Psoas muscle (tissue), 8 donors: Measurements from ENCODE around the gene FKBP8. TPM values are rescaled to one million over a fixed set of nuclear protein-coding genes. Genes with fewer than 3 reads are reported as not detected.
"Not testable (repeated sequence)": the region's sequence is repeated elsewhere in the genome, so short reads cannot be mapped to it uniquely, and the experiment has no call there.

Source experiments
- ATAC-seq, 4 donors: fragments of 200-7000 bp; cut with Tn5 transposase; one replicate each; pipeline ENCODE4 v1.9.1; 2020; ENCODE audit warnings: moderate library complexity in 3 of 4, mild to moderate bottlenecking in 2 of 4
- DNase-seq, 2 donors: peaks; one replicate each; pipeline ENCODE4 v3.0.0-alpha.2; 2020
- H3K27ac ChIP-seq: fragments of 200-600 bp; one replicate; pipeline ENCODE4 v1.8.0; 2022
- H3K27me3 ChIP-seq, 3 donors: fragments of 200-600 bp in 1 of 3; one replicate each; pipeline versions ENCODE4 v1.6.1 to v1.8.0; 2013 to 2022; ENCODE audit warnings: low read length in 2 of 3, mild to moderate bottlenecking in 2 of 3, moderate library complexity in 1 of 3; ENCODE audit not compliant: insufficient read depth in 3 of 3
- H3K36me3 ChIP-seq, 2 donors: fragments of 200-600 bp in 1 of 2; one replicate each; pipeline versions ENCODE4 v1.6.1 to v1.8.0; 2013 to 2022; ENCODE audit warnings: low read depth in 1 of 2, mild to moderate bottlenecking in 1 of 2, moderate library complexity in 1 of 2; ENCODE audit not compliant: insufficient read depth in 1 of 2
- H3K4me1 ChIP-seq: fragments of 200-600 bp; one replicate; pipeline ENCODE4 v1.8.0; 2022
- H3K4me3 ChIP-seq: fragments of 200-600 bp; one replicate; pipeline ENCODE4 v1.8.0; 2022; ENCODE audit warnings: mild to moderate bottlenecking
- H3K9me3 ChIP-seq: fragments of 200-600 bp; one replicate; pipeline ENCODE4 v1.8.0; 2022
- WGBS, 3 donors: extraction: QIAGEN DNeasy Blood & Tissue Kit; methylation state at CpG; one replicate each; pipeline versions ENCODE4 v1.1.6 to v1.1.7; 2013; 5-methylcytosine and 5-hydroxymethylcytosine counted together
- intact Hi-C, 2 donors: fragments of 100-400 bp; cut with DNase I; formaldehyde crosslinking; loops; one replicate each; pipeline versions ENCODE4 v1.11.0 to v1.14.2; 2022
- long read RNA-seq, 2 donors: library from polyadenylated mRNA; unstranded; transcript quantifications; one replicate each; pipeline ENCODE4 v2.0.0, GENCODE V29; 2021
- polyA plus RNA-seq, 3 donors: library from polyadenylated mRNA; stranded (reverse); fragments of 200-250 nt; gene quantifications; one replicate each; pipeline ENCODE4 v1.2.3, GENCODE V29; 2013
- total RNA-seq, 4 donors: library from RNA; stranded (reverse); fragmentation: NEBNext Ultra II Directional in 2 of 4; extraction: Animal tissue kit (Norgen Biotek cat#: 25700) in 2 of 4; gene quantifications; one replicate each; pipeline versions ENCODE4 v1.2.1 to v1.2.4, GENCODE V29; 2021 to 2023
- TF ChIP-seq, protein P1 (sequence below): fragments of 200-600 bp; IDR thresholded peaks from one replicate; pipeline ENCODE4 v1.8.0; 2022; ENCODE audit warnings: antibody characterized with exemption
- donor health status: healthy with polysubstance abuse.
- donor health status: DM: no; HTN: no; CAD: no; lungs with moderate emphysema.
- donor health status: Bipolar disorder and iron deficiency.
- donor health status: healthy.
- donor health status: DM: yes; HTN: yes; CAD: no.
- donor health status: DM: no; HTN: no; CAD: no.
- donor health status: DM: no; HTN: no; CAD: no.
- donor health status: DM: yes; HTN: yes; CAD: no.

FKBP8 gene
- 100 to 1,000 TPM in 2 of 4 donors, 10 to 100 TPM in 2; 94.4 to 137 (median 113) TPM for total RNA-seq
- polyA plus RNA-seq, result 100 to 1,000 TPM in 2 of 3 donors, 10 to 100 TPM in 1; 92.8 to 143 (median 138) TPM
- long read RNA-seq, donor 1, transcript FKBP8-213 (9 exons, 1,849 nt), result major isoform, 71 of 169 reads
- long read RNA-seq, donor 1, transcript FKBP8-201 (9 exons, 1,710 nt), result minor isoform, 67 of 169 reads
- long read RNA-seq, donor 1, partial matches to known transcripts, result 24 of 169 reads
- long read RNA-seq, donor 1, other reads (novel, unspliced or antisense), result 6 of 169 reads
- long read RNA-seq, donor 2, transcript FKBP8-213 (9 exons, 1,849 nt), result major isoform, 107 of 225 reads
- long read RNA-seq, donor 2, transcript FKBP8-201 (9 exons, 1,710 nt), result minor isoform, 81 of 225 reads
- long read RNA-seq, donor 2, partial matches to known transcripts, result 21 of 225 reads
- long read RNA-seq, donor 2, other reads (novel, unspliced or antisense), result 16 of 225 reads

DNA sequence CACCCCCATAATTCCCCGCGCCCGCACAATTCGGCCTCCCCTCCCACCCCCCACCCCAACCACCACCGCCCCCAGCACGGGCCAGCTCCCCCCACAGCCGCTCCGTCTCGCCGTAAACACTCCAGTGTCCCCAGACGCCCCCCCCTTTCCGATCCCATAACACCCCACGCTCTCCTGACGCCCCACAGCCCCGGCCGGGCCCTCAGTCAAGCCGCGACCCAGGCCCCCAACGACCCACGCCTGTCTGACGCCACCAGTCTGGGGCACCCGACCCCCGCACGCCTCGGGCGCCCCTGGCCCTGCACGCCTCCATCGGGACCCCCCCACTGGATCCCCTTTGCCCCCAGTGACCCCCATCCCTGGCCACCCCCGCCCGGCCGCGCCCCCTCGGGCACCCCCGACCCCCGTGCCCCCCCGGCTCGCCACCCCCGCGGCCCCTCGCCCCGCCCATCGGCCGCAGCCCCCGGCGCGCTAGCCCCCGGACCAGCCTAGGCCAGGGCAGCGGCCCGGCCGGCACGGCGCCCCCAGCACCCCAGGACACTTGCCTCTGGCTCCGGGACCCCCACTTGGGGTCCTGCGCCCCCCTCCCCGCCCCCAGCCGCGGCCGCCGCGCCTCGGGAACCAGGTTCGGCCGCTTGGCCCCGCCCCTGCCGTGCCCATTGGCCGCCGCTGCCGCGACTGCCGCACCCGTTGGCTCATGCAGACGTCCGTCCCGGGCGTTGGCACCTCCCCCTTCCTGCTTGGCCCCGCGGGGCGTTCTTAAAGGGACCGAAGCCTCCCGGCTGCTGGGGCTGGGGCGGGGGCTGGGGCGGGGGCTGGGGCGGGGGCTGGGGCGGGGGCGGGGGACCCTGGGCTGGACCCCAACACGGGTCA is at the start of gene FKBP8:
TSS of gene FKBP8 (minus strand) at position 633 of the 873 bp plus-strand sequence. CDS start 1,603 bp downstream, outside the sequence.
- whole genome bisulfite sequencing, 3 donors, result 0 to 1% (median 1%) methylated on average over 42 to 86 of the region's 86 CpGs
- Histone ChIP-seq H3K4me1 (peaks cover 5% of the 10 kb centered on the region), H3K36me3 (peaks cover 0 to 30% of the 10 kb centered on the region in 2 donors), H3K27me3 (no peaks in the 10 kb centered on the region), H3K4me3 (peak within 1 kb of the TSS; percentile 75), H3K9me3 (no peaks in the 10 kb centered on the region), H3K27ac (peak within 1 kb of the TSS; percentile 90)
- intact Hi-C loops, result no loop called here
- TF ChIP-seq, protein P1, sequence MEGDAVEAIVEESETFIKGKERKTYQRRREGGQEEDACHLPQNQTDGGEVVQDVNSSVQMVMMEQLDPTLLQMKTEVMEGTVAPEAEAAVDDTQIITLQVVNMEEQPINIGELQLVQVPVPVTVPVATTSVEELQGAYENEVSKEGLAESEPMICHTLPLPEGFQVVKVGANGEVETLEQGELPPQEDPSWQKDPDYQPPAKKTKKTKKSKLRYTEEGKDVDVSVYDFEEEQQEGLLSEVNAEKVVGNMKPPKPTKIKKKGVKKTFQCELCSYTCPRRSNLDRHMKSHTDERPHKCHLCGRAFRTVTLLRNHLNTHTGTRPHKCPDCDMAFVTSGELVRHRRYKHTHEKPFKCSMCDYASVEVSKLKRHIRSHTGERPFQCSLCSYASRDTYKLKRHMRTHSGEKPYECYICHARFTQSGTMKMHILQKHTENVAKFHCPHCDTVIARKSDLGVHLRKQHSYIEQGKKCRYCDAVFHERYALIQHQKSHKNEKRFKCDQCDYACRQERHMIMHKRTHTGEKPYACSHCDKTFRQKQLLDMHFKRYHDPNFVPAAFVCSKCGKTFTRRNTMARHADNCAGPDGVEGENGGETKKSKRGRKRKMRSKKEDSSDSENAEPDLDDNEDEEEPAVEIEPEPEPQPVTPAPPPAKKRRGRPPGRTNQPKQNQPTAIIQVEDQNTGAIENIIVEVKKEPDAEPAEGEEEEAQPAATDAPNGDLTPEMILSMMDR, result no peak
- ATAC-seq, result peak; percentile 98 to 99 (median 98)
- DNase-seq, result peak; percentile 94 to 97

DNA sequence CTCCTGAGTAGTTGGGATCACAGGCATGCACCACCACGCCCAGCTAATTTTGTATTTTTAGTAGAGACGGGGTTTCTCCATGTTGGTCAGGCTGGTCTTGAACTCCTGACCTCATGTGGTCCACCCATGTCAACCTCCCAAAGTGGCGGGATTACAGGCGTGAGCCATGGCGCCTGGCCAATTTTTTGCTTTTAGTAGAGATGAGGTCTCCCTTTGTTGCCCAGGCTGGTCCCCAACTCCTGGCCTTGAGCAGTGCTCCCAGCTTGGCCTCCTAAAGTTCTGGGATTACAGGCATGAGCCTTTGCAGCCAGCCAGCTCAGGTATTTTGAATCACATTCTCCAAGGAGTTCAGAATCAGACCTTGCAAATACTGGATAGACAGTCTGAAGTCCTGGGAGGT is 49.4 kb upstream of the FKBP8 start:
- not testable (repeated sequence) for H3K4me3 ChIP-seq, ATAC-seq, DNase-seq, H3K27ac ChIP-seq, H3K9me3 ChIP-seq, H3K27me3 ChIP-seq
- Histone ChIP-seq H3K4me1 (peaks cover 18% of the 10 kb centered on the region), H3K36me3 (peaks cover 4 to 16% of the 10 kb centered on the region in 2 donors)
- intact Hi-C loops, result loop anchor here in 1 of 2 donors (5.0 kb wide), 1 partner anchor 85 kb away; no protein-coding TSS in a partner anchor
- 71 to 83% (median 81%) methylated on average over 5 of the region's 5 CpGs for WGBS, 3 donors

DNA sequence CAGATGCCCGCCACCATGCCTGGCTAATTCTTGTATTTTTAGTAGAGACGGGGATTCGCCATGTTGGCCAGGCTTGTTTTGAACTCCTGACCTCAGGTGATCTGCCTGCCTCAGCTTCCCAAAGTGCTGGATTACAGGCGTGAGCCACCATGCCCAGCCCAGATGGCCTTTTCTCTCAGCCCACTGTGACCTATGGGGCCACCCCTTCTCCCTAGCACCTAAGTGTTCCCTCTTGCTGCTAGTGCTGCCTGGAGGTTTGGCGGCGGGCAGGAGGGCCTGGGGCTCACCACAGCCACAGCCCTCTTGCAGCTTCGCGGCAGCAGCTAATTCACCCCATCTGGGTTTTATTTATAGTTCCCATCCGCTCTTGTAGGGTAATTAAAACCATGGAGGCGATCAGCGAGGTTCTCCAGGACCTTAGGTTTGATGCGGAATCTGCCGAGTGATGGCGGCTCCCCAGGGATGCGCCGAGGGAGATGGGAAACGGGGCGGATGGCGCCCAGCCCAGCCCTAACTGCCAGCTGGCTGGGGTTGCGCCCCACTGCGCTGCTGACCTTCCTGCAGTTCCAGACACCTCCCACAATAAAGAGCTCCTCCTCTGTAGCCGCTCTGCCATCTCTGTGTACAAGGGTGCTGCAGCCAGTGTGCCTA is 48.5 kb upstream of the FKBP8 start:
- peaks cover 4 to 16% of the 10 kb centered on the region in 2 donors for H3K36me3 ChIP-seq
- H3K27me3 ChIP-seq, result no peaks in the 10 kb centered on the region
- ATAC-seq (no peak), DNase-seq (no peak)
- TF ChIP-seq, protein P1, result no peak
- H3K4me1 ChIP-seq, result peaks cover 18% of the 10 kb centered on the region
- H3K4me3 ChIP-seq, result no peak overlapping the region
- no peak overlapping the region for H3K27ac ChIP-seq
- intact Hi-C loops, result loop anchor here in 1 of 2 donors (5.0 kb wide), 1 partner anchor 85 kb away; no protein-coding TSS in a partner anchor
- no peaks in the 10 kb centered on the region for H3K9me3 ChIP-seq
- 59 to 73% (median 69%) methylated on average over 22 of the region's 22 CpGs for WGBS, 3 donors

DNA sequence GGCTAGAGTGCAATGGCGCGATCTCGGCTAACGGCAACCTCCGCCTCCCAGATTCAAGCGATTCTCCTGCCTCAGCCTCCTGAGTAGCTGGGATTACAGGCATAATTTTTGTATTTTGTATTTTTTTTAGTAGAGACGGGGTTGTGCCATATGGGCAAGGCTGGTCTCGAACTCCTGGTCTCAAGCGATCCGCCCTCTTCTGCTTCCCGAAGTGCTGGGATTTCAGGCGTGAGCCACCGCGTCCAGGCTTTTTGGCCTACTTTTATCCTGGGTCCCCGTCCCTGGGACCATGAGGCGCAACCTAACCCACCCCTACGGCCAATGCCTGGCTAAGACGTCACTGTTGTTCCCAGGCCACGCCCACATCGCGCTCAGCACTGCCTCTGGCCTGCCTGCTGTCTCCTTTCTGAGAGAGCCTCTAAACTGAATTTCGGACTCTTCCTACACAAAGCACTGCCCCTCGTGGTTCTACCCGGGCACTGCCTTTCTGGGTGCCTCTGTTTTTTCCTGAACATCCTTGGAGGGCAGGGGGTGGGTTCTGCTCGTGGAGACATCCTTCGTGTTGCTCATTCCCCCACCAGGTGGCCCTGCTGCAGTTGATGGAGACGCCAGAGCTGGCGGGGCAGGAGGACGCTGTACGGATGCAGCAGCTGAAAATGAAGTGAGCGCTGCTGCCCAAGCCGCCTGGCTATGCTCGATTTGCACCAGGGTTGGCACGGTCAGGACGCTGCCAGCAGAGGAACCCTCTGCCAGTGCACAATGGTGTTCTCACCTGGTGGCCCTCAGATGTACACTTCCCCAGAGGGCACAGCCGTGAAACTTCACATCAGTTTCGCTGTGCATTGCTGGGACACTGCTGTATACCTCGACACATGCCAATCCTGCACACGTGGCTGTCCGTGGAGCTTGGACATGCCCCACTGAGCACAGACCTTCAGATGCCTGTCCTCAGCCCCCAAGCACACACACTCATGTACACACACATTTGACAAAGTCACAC is 47.2 kb upstream of the FKBP8 start:
- ATAC-seq, result peak; percentile 30 to 43 (median 35)
- H3K27me3 ChIP-seq, result no peaks in the 10 kb centered on the region
- H3K27ac ChIP-seq, result peak overlapping the region; percentile 87
- 52 to 66% (median 56%) methylated on average over 40 of the region's 40 CpGs for WGBS, 3 donors
- DNase-seq, result peak; percentile 76 to 87
- TF ChIP-seq, protein P1, result peak; percentile 18
- intact Hi-C loops, result loop anchor here in 1 of 2 donors (5.0 kb wide), 1 partner anchor 87 kb away; no protein-coding TSS in a partner anchor
- H3K4me3 ChIP-seq, result peak overlapping the region; percentile 78
- H3K4me1 ChIP-seq, result peaks cover 18% of the 10 kb centered on the region
- H3K9me3 ChIP-seq, result no peaks in the 10 kb centered on the region
- peaks cover 4 to 16% of the 10 kb centered on the region in 2 donors for H3K36me3 ChIP-seq
